GM19238 (cell line): ENCODE measurements around the gene DEFB127.
"Not testable (repeated sequence)": the region's sequence is repeated elsewhere in the genome, so short reads cannot be mapped to it uniquely, and the experiment has no call there.

Source experiments
- DNase-seq: peaks from one replicate; pipeline ENCODE4 v3.0.0; 2011; ENCODE audit warnings: low spot score; ENCODE audit not compliant: insufficient read length

DEFB127 gene, protein sequence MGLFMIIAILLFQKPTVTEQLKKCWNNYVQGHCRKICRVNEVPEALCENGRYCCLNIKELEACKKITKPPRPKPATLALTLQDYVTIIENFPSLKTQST

DNA sequence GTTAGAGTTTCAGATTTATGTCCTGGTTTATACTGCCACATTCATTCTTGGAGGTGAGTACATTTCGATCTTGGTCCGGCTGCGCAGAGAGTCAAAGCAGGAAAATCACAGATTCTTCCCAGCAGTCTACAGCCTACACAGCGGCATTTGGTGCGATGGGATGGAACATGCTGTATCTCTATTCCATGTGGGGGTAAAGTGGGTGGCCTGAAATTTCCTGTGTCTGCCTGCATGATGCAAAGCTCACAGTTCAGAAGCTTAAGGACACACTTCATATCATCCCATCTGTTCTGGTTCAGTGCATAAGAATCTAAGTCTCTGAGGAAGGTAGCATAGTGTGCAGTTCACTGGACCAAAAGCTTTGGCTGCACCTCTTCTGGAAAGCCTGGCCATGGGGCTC lies at the start of gene DEFB127:
TSS of gene DEFB127 (plus strand) at position 301 of the 400 bp plus-strand sequence. CDS start at position 392, 91 bp downstream.
- DNase-seq: no peak

DNA sequence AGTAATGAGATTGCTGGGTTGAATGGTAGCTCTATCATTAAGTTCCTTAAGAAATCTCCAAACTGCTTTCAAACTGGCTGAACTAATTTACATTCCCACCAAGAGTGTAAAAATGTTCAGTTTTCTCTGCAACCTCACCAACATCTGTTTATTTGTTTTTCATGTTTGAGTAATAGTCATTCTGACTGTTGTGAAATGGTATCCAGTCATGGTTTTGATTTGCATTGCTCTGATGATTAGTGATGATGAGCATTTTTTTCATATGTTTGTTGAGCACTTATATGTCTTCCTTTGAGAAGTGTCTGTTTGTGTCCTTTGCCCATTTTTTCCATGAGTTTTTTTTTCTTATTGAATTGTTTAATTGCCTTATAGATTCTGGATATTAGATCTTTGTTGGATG lies 44.9 kb upstream of the DEFB127 start:
- no peak for DNase-seq

DNA sequence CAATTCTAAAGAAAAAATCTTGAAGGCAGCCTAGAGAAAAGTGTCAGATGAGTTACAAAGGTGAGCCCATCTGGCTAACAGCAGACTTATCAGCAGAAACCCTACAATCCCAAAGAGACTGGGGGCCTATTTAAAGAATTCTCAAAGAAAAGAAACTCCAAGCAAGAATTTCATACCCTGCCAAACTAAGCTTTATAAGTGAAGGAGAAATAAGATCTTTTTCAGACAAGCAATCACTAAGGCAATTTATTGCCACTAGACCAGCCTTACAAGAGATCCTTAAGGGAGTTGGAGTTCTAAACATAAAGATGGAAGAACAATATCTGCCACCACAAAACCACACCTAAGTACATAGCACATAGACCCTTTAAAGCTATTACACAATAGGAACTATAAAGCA lies 39.7 kb upstream of the DEFB127 start:
- DNase-seq: no peak

DNA sequence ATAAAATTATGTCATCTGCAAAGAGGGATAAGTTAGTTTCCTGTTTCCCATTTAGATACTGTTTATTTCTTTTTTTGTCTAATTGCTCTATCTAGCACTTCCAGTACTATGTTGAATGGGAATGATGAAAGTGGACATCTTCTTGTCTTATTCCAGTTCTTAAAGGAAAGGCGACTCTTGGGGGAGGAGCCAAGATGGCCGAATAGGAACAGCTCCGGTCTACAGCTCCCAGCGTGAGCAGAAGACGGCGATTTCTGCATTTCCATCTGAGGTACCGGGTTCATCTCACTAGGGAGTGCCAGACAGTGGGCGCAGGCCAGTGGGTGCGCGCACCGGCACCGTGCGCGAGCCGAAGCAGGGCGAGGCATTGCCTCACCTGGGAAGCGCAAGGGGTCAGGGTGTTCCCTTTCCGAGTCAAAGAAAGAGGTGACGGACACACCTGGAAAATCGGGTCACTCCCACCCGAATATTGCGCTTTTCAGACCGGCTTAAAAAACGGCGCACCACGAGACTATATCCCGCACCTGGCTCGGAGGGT lies 27.4 kb upstream of the DEFB127 start:
- DNase-seq: not testable (repeated sequence)

DNA sequence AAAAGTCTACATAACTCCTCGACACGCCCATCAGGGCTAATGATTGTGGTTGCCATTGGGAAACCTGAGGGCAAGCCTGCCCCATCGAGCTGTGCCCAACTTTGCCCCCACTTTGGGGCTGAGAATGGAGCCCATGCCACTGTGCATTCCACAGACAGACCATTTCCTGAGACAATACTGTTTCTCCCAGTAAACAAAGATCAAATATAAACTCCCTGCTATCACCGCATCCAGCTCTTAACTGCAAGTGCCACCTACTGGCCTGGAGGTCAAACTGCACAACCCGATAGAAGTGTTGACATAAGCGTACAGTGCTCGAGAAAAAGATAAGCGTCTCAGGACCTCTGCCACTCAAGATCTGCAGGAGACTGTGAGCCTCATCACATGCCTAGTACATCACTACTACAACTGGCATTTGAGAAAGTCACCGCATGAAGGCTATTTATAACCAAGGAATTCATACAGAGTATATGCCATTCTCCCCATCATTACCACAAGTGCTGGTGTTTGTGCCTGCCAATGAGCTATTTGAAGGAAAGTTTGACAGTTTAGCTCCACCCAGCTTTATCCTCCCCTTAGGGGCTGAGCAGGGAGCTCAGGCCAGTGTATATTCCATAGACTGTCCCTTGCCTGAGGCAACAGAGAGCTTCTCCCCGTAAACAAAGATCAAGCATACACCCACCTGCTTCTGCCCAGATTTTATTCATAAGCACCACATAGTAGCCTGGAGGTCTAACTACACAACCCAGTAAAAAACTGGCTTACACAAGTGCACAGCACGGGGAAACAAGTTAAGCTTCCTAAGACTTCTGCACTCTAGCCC lies 19.4 kb upstream of the DEFB127 start:
- DNase-seq: no peak

DNA sequence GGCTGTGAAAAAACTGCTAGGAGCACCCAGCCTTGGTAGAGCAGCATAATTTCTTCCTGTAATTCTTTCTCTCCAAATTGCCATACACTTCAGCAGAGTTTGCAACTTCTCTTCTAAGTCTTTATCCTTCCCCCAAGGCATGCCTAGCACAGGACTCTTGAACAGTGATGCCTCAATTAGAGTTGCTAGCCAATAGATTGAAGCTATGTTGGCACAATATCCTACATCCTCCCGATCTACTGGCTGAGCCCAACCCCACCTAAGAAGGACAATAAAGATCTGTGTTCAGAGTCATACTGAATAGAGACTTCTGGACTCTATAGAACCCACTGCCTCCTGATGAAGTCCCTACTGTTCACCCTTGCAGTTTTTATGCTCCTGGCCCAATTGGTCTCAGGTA lies 15.0 kb upstream of the DEFB127 start, which contains the start of gene DEFB126:
TSS of gene DEFB126 (plus strand) at position 301 of the 400 bp plus-strand sequence. CDS start at position 340, 39 bp downstream.
- no peak for DNase-seq

DNA sequence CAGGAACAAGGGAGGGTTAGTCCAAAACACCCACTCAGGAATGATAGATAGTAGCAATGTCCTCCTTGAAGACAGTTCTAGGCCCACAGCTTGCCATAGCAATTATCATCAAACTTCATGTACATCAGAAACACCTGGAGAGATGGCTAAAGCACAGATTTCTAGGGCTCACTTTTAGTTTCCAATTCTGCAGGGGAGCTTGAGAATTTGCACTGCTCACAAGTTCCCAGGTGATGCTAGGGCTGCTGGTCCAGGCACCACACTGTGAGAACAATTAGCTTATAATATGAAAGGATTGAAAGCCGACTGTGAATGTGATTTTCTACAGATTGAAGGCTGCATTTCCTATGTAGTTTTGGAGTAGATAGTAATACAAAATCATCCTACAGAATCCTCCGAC lies 11.4 kb upstream of the DEFB127 start:
- DNase-seq: no peak

DNA sequence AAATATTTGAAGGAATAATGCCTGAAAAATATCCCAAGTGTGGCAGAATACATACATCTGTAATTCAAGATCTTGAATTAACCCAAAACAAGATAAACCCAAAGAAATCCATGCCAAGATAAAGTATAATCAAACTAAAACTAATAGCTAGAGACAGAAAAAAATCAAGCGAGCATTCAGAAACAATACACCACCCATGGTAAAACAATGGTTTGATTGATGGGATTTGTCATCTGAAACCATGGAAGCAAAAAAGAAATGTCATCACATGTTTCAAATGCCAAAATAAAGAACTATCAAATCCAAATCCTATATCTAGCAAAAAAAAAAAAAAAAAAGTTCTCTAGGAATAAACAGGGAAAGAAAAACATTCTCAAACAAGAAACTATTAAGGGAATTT lies 5.1 kb upstream of the DEFB127 start:
- no peak for DNase-seq

DNA sequence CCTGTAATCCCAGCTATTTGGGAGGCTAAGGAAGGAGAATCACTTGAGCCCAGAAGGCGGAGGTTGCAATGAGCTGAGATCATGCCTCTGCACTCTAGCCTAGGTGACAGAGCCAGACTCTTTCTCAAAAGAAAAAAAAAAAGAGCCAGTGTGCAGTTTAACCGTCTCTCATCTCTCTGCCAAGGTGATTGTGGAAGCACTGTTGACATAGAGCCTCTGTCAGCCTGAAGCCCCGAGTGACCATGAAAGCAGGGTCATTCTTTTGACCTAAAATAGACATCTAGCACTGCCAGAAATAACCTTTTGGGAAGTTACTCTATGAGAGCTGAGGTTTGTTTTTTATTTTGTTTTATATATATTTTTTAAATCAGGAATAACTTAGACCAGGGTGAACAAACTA lies 7.4 kb downstream of the DEFB127 start:
- no peak for DNase-seq

DNA sequence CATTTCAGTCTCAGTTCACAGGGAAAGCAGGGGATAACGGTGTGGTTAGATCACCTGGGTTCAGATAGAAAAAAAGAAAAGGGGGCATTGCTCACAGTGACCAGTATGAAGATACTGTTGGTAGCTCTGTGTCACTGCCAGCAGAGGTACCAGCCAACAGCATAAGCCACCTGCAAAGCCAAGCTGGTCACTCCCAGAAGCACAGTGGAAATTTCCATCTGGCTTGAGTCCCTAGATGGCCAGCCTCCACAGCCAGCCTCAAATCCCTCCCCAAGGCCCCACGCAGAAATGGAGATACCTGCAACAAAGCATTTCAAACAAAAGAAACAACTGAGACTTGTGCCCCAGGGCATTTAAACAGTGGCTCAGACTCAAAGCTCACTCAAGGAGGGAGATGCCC lies 11.6 kb downstream of the DEFB127 start:
- DNase-seq: no peak

DNA sequence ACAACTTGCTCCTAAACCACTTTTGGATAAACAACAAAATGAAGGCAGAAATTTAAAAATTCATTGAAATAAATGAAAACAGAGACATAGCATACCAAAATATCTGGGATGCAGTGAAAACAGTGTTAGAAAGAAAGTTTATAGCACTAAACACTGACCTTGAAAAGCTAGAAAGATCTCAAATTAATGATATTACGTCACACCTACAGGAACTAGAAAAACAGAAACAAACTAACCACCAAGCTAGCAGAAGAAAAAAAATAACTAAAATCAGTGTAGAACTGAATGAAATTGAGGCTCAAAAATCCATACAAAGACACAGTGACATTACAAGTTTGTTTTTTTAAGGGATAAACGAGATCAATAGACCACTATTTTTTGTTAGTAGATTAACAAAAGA lies 27.0 kb downstream of the DEFB127 start:
- no peak for DNase-seq

DNA sequence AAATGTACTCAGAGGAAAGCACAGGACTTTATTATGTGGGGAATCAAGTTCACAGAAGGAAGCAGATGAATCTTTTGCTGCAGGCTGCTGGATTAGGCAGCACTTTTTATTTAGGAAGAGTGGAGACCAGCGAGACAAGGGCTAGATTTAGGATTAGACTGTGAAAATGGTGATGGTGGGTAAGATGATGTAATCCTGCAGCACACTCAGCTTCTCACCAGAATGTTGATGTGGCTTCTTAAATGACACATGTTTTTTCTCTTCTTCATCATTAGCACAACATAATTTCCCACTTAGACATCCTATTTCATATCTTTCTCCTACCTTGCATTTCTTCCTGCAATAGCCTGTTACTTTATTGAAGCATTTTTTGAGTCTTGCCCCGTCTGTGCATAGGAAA lies 30.5 kb downstream of the DEFB127 start:
- no peak for DNase-seq

DNA sequence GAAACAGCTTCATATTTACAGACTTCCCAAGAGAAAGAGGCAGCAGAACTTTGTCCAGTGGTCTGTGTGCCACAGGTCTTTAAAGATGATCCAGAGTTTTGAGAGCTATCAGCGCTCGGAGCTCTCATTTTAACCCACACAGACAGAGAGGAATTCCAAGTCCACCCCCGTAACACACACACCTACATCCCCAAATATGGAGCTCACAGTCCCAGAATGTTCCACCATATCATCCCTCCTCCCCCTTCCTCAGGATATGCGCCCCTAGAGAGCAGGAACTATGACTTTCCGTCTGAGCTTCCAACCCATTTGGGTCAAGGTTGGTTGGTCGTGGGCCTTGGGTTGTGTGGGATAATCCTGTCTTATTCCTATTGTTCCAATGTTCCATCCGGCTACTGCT lies 32.4 kb downstream of the DEFB127 start, which contains the start of gene DEFB128:
TSS of gene DEFB128 (minus strand) at position 101 of the 400 bp plus-strand sequence. CDS start at position 13, 88 bp downstream.
- DNase-seq: no peak

DNA sequence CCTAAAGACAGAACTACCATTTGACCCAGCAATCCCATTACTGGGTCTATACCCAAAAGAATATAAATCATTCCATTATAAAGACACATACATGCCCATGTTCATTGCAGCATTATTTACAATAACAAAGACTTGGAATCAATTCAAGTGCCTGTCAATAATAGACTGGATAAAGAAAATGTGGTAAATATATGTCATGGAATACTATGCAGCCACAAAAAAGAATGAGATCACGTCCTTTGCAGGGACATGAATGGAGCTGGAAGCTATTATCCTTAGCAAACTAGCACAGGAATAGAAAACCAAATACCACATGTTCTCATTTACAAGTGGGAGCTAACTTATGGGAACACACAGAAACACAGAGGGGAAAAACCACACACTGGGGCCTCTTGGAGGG lies 41.0 kb downstream of the DEFB127 start:
- DNase-seq: no peak

DNA sequence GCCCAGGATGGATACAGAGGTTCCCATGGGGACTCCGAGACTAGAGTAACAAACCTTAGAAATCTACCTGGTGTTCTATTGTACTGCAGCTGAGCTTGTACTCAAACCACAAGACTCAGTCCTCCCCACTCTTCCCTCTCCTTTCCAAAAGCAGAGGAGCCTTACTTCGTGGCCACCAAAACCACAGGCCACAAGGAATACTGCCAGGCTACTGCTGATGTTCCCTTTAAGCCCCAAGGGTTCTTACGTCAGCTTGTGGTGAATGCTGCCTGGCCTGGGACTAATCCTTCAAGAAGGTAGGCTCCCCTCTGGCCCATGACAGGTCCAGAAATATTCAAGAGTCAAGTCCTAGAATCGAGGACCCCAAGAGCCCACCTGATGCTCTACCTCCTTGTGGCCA lies 42.7 kb downstream of the DEFB127 start:
- DNase-seq: no peak

DNA sequence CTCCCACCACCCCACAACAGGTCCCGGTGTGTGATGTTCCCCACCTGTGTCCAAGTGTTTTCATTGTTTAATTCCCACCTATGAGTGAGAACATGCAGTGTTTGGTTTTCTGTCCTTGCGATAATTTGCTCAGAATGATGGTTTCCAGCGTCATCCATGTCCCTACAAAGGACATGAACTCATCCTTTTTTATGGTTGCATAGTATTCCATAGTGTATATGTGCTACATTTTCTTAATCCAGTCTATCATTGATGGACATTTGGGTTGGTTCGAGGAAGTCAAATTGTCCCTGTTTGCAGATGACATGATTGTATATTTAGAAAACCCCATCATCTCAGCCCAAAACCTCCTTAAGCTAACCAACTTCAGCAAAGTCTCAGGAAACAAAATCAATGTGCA lies 46.4 kb downstream of the DEFB127 start:
- not testable (repeated sequence) for DNase-seq
